Stimulated activated naive B cell treated with anti-CD40 and anti-IgM and Interleukin-4, amounts not matched to agents 10 μg/mL and 1 μg/mL and 100 μg/mL, for 72 hours (primary cell): Measurements from ENCODE around the gene ABTB2.
"Not testable (repeated sequence)": the region's sequence is repeated elsewhere in the genome, so short reads cannot be mapped to it uniquely, and the experiment has no call there.

Experiments used
- ATAC-seq, 2 donors: fragments of 150-1000 bp; cut with Tn5 transposase; replicated peaks; 2 replicates each; pipeline ENCODE4 v1.10.0; 2021; ENCODE audit warnings: moderate library complexity in 1 of 2
- DNase-seq: peaks from one replicate; pipeline ENCODE4 v3.0.0; 2021
- H3K27ac Mint-ChIP-seq: one replicate; pipeline ENCODE4 v1.8.0; 2022; ENCODE audit warnings: mild to moderate bottlenecking, mixed read lengths
- H3K27me3 Mint-ChIP-seq, 2 donors: one replicate each; pipeline ENCODE4 v1.8.0; 2022; ENCODE audit warnings: mixed read lengths in 2 of 2
- H3K36me3 Mint-ChIP-seq, 2 donors: one replicate each; pipeline ENCODE4 v1.8.0; 2022; ENCODE audit warnings: mixed read lengths in 2 of 2, mild to moderate bottlenecking in 1 of 2
- H3K4me1 Mint-ChIP-seq, 2 donors: one replicate each; pipeline ENCODE4 v1.8.0; 2022; ENCODE audit warnings: mixed read lengths in 2 of 2, mild to moderate bottlenecking in 1 of 2
- H3K4me3 Mint-ChIP-seq, 2 donors: one replicate each; pipeline ENCODE4 v1.8.0; 2022; ENCODE audit warnings: mild to moderate bottlenecking in 2 of 2, mixed read lengths in 2 of 2, moderate library complexity in 1 of 2
- H3K9me3 Mint-ChIP-seq, 2 donors: one replicate each; pipeline ENCODE4 v1.8.0; 2022; ENCODE audit warnings: mixed read lengths in 2 of 2, mild to moderate bottlenecking in 1 of 2

The ABTB2 gene

GRCh38 chr11:34357701-34358257, at the start of gene ABTB2:
Gene ABTB2 (minus strand): TSS chr11:34358010.
- Mint-ChIP-seq H3K27ac (peak within 1 kb of the TSS; percentile 92), H3K9me3 (no peaks in the 10 kb centered on the region), H3K36me3 (peaks cover 20 to 32% of the 10 kb centered on the region in 2 donors), H3K4me3 (peak within 1 kb of the TSS; percentile 89 to 93), H3K27me3 (peaks cover 41 to 44% of the 10 kb centered on the region in 2 donors), H3K4me1 (peaks cover 36 to 54% of the 10 kb centered on the region in 2 donors)
- peak; percentile 87 to 91 for ATAC-seq
- peak; percentile 96 for DNase-seq

GRCh38 chr11:34407121-34407813, 49.5 kb upstream of the ABTB2 start:
- no peak for ATAC-seq
- H3K9me3 Mint-ChIP-seq: peaks cover 0 to 2% of the 10 kb centered on the region in 2 donors
- no peak overlapping the region for H3K4me3 Mint-ChIP-seq
- peaks cover 3 to 4% of the 10 kb centered on the region in 2 donors for H3K36me3 Mint-ChIP-seq
- H3K4me1 Mint-ChIP-seq: peaks cover 5 to 8% of the 10 kb centered on the region in 2 donors
- H3K27me3 Mint-ChIP-seq: peaks cover 20 to 34% of the 10 kb centered on the region in 2 donors
- DNase-seq: no peak
- no peak overlapping the region for H3K27ac Mint-ChIP-seq

DNA sequence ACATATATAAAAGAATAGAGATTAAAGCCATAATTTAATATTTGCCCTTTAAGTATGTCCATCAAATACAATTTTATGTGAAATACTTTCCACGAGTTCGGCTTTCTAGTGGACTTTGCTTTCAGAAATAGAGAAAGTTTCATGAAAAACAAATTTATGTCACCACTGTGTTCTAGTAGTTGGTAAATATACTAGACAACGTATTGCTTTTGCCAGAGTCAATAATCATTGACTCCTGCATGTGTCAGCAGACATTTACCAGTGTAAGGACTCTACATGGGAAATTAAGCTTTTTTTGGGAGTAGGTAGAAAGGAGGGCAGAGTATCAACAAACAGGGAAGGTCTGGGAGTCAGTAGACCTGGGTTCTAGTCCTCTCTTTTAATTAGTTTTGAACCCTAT, 48.6 kb upstream of the ABTB2 start:
- H3K9me3 Mint-ChIP-seq: no peaks in the 10 kb centered on the region
- ATAC-seq (no peak), DNase-seq (no peak)
- no peak overlapping the region for H3K27ac Mint-ChIP-seq
- no peaks in the 10 kb centered on the region for H3K36me3 Mint-ChIP-seq
- no peak overlapping the region for H3K4me3 Mint-ChIP-seq
- H3K27me3 Mint-ChIP-seq: peaks cover 20 to 34% of the 10 kb centered on the region in 2 donors
- peaks cover 5 to 8% of the 10 kb centered on the region in 2 donors for H3K4me1 Mint-ChIP-seq

- DNase-seq (no peak), ATAC-seq (peak in 1 of 2 donors; percentile 27)
Observed at GRCh38 chr11:34405079-34405858, 47.5 kb upstream of the ABTB2 start.

GRCh38 chr11:34404280-34404679, 46.5 kb upstream of the ABTB2 start:
- Mint-ChIP-seq H3K27me3 (peaks cover 14 to 29% of the 10 kb centered on the region in 2 donors), H3K27ac (no peak overlapping the region), H3K4me1 (peaks cover 5 to 8% of the 10 kb centered on the region in 2 donors), H3K36me3 (no peaks in the 10 kb centered on the region), H3K4me3 (no peak overlapping the region), H3K9me3 (no peaks in the 10 kb centered on the region)
- DNase-seq (no peak), ATAC-seq (no peak)

More at GRCh38 chr11:34405079-34405858, 47.5 kb upstream of the ABTB2 start:
- Mint-ChIP-seq H3K27ac (no peak overlapping the region), H3K27me3 (peaks cover 14 to 34% of the 10 kb centered on the region in 2 donors), H3K9me3 (no peaks in the 10 kb centered on the region), H3K36me3 (no peaks in the 10 kb centered on the region), H3K4me1 (peaks cover 5 to 8% of the 10 kb centered on the region in 2 donors), H3K4me3 (no peak overlapping the region)

GRCh38 chr11:34403431-34403830, 45.6 kb upstream of the ABTB2 start:
- ATAC-seq (no peak), DNase-seq (no peak)
- Mint-ChIP-seq H3K9me3 (no peaks in the 10 kb centered on the region), H3K27ac (no peak overlapping the region), H3K27me3 (peaks cover 14 to 24% of the 10 kb centered on the region in 2 donors), H3K4me1 (peaks cover 5 to 8% of the 10 kb centered on the region in 2 donors), H3K4me3 (no peak overlapping the region), H3K36me3 (no peaks in the 10 kb centered on the region)

DNA sequence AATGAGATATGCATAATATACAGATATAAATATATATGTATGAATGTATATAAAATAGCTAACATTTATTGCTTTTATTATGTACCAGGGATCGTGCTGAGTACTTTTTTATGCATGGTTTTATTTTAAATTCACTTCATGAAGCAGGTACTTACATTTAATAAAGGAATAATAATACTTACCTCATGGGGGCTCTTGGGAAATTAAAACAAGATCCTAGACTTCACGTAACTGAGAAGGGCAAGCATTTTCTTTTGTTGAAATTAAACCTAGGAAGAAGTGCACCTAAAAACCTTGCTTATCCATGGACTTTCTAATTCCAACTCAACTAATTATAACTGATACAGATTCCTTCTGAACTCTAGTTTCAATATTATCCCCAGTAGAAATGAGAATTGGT, 40.0 kb upstream of the ABTB2 start:
- Mint-ChIP-seq H3K4me1 (no peaks in the 10 kb centered on the region), H3K9me3 (peaks cover 13 to 14% of the 10 kb centered on the region in 2 donors), H3K27me3 (peaks cover 23 to 24% of the 10 kb centered on the region in 2 donors), H3K4me3 (no peak overlapping the region), H3K27ac (no peak overlapping the region), H3K36me3 (peaks cover 5 to 6% of the 10 kb centered on the region in 2 donors)
- no peak for ATAC-seq
- DNase-seq: no peak

DNA sequence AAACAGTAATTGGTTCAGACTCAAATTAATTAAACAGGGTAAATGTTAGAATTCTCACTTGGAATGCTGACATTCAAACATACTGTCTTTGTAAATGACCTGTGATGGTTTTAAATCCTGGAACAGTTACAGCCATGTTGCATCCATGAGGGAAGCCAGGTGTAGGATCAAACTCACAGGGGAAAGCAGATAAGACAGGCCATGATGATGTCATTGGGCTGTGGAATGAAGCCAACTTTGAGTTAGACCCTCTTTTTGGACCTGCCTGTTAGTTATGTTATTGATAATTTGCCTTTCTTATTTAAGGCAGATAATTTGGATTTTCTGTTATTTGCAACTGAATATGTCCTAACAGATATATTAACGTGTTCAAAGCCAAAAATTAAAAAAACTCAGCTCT, 39.3 kb upstream of the ABTB2 start:
- no peak overlapping the region for H3K27ac Mint-ChIP-seq
- no peaks in the 10 kb centered on the region for H3K4me1 Mint-ChIP-seq
- H3K4me3 Mint-ChIP-seq: no peak overlapping the region
- H3K36me3 Mint-ChIP-seq: peaks cover 5 to 6% of the 10 kb centered on the region in 2 donors
- ATAC-seq: no peak
- H3K9me3 Mint-ChIP-seq: peaks cover 14 to 17% of the 10 kb centered on the region in 2 donors
- peaks cover 28% of the 10 kb centered on the region in 2 donors for H3K27me3 Mint-ChIP-seq
- DNase-seq: no peak

DNA sequence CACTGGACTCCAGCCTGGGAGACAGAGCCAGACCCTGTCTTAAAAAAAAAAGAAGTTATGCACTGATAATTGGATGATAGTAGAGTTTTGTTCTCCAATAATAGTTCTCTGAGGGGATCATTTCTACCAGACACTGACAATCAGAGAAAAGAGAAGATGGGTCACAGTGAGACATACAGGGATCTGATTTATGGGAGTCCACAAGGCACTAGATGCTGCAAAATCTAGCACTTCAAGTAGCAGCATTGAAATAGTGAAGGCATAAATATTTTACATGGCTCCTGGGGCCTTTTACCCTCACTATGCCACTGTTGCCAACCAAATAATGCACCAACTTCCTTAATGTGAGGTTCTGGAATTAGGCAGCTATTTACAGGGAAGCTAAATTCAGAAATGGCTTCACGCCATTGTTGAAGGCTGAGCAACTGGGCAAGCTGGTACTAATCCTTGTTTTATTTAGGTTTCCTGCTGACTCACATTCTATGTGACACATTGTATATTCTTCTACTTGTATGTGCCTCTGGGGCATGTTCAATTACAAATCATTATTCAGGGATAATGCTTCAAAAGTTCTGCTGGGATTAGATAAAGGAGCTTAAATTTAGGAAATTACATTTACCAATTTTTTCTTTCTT, 38.2 kb upstream of the ABTB2 start:
- no peak for ATAC-seq

GRCh38 chr11:34394771-34395300, 37.0 kb upstream of the ABTB2 start:
- Mint-ChIP-seq H3K27me3 (peaks cover 39 to 51% of the 10 kb centered on the region in 2 donors), H3K27ac (no peak overlapping the region), H3K36me3 (peaks cover 5 to 6% of the 10 kb centered on the region in 2 donors), H3K9me3 (peaks cover 17% of the 10 kb centered on the region in 2 donors), H3K4me1 (no peaks in the 10 kb centered on the region), H3K4me3 (no peak overlapping the region)
- DNase-seq: no peak
- ATAC-seq: no peak

More for the DNA sequence above, 38.2 kb upstream of the ABTB2 start:
- Mint-ChIP-seq H3K36me3 (peaks cover 5 to 6% of the 10 kb centered on the region in 2 donors), H3K27me3 (peaks cover 35 to 39% of the 10 kb centered on the region in 2 donors), H3K9me3 (peaks cover 16 to 17% of the 10 kb centered on the region in 2 donors), H3K4me1 (no peaks in the 10 kb centered on the region), H3K27ac (no peak overlapping the region), H3K4me3 (no peak overlapping the region)
- DNase-seq: no peak

GRCh38 chr11:34387653-34388052, 29.8 kb upstream of the ABTB2 start:
- Mint-ChIP-seq H3K9me3 (peaks cover 2 to 5% of the 10 kb centered on the region in 2 donors), H3K4me3 (no peak overlapping the region), H3K27ac (no peak overlapping the region), H3K36me3 (no peaks in the 10 kb centered on the region), H3K4me1 (no peaks in the 10 kb centered on the region), H3K27me3 (peaks cover 18 to 34% of the 10 kb centered on the region in 2 donors)
- ATAC-seq: no peak
- no peak for DNase-seq

GRCh38 chr11:34386356-34386755, 28.5 kb upstream of the ABTB2 start:
- H3K9me3 Mint-ChIP-seq, DNase-seq, H3K36me3 Mint-ChIP-seq, ATAC-seq, H3K4me1 Mint-ChIP-seq, H3K4me3 Mint-ChIP-seq, H3K27ac Mint-ChIP-seq: not testable (repeated sequence)
- H3K27me3 Mint-ChIP-seq: peaks cover 12 to 23% of the 10 kb centered on the region in 2 donors

- Mint-ChIP-seq H3K4me1 (no peaks in the 10 kb centered on the region), H3K27me3 (peaks cover 0 to 5% of the 10 kb centered on the region in 2 donors)
Observed at GRCh38 chr11:34382532-34383276, 24.9 kb upstream of the ABTB2 start.

More at GRCh38 chr11:34382532-34383276, 24.9 kb upstream of the ABTB2 start:
- no peak overlapping the region for H3K27ac Mint-ChIP-seq
- ATAC-seq (no peak), DNase-seq (no peak)
- H3K4me3 Mint-ChIP-seq: no peak overlapping the region
- peaks cover 4 to 7% of the 10 kb centered on the region in 2 donors for H3K9me3 Mint-ChIP-seq
- H3K36me3 Mint-ChIP-seq: no peaks in the 10 kb centered on the region
